ENCODE measurements around the gene OR4D2.
"Not testable (repeated sequence)": the region's sequence is repeated elsewhere in the genome, so short reads cannot be mapped to it uniquely, and the experiment has no call there.

OR4D2 gene

GRCh38 chr17:58166682-58167081 is at the start of gene OR4D2:
TSS of gene OR4D2 (plus strand) at chr17:58166982. CDS start at chr17:58169656, 2,674 bp downstream.
- DNase-seq (ENCODE audit: low read depth) = no peak

- no peak for DNase-seq (ENCODE audit: low read depth)
These were observed 49.4 kb upstream of the OR4D2 start for GRCh38 chr17:58117382-58117781.

DNA sequence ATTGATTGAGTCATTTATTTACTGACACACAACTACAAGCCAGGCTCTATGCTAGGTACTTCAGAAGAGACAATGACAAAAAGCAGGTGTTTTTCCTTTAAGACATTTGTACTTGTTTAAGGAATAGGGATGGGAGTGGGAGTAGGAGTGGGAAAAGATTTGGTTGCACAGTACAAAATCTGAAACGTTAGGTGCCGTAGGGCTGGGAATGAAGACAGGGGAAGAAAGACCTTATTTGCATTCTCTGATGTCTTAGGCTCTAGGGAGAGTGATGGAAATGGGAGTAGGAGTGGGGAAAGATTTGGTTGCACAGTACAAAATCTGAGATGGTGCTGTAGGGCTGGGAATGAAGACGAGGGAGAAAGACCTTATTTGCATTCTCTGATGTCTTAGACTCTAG is 47.3 kb upstream of the OR4D2 start:
- no peak for DNase-seq (ENCODE audit: low read depth)

- DNase-seq (ENCODE audit: low read depth) = no peak
These were observed 46.5 kb upstream of the OR4D2 start for GRCh38 chr17:58120195-58120822.

DNA sequence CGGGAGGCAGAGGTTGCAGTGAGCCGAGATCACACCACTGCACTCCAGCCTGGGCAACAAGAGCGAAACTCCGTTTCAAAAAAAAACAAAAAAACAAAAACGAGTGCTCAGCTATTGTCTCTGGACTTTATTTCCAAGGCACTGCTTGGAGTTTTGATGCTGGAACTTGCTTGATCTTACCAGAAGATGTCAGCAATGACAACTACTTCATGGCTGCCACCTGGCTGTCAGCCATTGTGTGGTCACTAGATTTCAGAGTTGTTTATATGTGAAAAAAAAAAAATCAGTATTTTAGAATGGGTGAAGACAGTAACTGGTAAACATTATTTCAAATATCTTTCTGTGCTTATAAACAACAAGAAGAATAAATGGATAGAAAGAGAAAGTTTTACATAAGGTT is 44.9 kb upstream of the OR4D2 start:
- no peak for DNase-seq (ENCODE audit: low read depth)

GRCh38 chr17:58127846-58128245 is 38.9 kb upstream of the OR4D2 start:
- DNase-seq (ENCODE audit: low read depth) = no peak

GRCh38 chr17:58132697-58133096 is 34.1 kb upstream of the OR4D2 start:
- not testable (repeated sequence) for DNase-seq (ENCODE audit: low read depth)

DNA sequence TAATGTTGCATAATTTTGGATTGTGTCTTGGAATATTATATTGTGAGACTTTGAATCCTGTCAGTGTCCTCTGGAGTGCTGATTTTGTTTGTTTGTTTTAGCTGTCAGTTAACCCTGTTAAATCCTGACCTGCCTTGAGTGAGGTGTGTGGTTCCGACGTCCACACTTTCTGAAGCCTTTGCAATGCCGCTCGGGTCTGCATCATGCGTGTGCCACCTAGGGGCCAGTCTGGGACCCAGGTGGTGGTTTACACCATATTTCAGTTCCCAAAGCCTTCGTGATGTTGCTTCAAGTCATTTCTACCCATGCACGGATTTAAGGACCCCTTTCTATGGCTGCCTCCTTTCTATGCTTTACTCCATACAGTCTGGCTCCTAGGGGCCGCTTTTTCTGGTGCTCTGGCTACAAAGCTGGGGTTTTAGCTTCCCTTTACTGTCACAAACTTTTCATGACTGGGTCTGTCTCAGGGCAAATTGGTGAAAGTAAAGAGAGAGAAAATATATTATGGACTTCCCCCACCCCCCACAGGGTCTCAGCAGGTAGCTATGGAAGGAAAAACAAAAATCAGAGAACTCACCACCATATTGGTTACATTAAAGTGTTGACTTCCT is 30.0 kb upstream of the OR4D2 start:
- DNase-seq (ENCODE audit: low read depth) = no peak

- no peak for DNase-seq (ENCODE audit: low read depth)
These were observed 25.3 kb upstream of the OR4D2 start for GRCh38 chr17:58141505-58141904.

GRCh38 chr17:58143335-58143734 is 23.4 kb upstream of the OR4D2 start:
- not testable (repeated sequence) for DNase-seq (ENCODE audit: low read depth)

- DNase-seq (ENCODE audit: low read depth) = no peak
These were observed 22.0 kb upstream of the OR4D2 start for GRCh38 chr17:58144801-58145200.

DNA sequence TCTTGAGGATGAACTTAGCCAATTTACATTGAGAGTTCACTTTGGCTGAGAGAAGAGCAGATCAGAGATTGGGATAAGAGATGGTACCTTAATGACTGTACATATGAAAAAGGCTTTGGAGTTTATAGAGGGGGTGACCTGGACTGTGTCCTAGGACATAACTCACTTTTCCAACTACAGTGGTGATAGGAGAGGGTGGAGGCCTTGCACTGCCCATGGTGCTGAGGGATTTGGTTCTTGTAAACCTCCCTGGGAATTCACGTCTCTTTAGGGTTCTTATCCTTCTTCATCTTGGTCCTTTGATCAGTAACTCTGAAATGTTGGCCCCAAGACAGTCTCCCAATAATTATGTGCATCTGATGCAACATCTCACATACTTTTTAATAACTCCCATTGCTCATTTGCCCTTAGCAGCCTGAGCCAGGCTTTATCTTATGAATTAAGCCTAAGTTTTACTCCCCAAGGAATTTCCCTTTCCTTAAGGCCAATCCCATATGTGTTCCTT is 18.8 kb upstream of the OR4D2 start, which contains the start of gene OR4D1:
Gene OR4D1 (plus strand): TSS at position 455 of the 505 bp plus-strand sequence. CDS start 6,770 bp downstream, outside the sequence.
- DNase-seq (ENCODE audit: low read depth) = no peak

- DNase-seq (ENCODE audit: low read depth) = no peak
These were observed 18.2 kb upstream of the OR4D2 start for GRCh38 chr17:58148609-58149008.

DNA sequence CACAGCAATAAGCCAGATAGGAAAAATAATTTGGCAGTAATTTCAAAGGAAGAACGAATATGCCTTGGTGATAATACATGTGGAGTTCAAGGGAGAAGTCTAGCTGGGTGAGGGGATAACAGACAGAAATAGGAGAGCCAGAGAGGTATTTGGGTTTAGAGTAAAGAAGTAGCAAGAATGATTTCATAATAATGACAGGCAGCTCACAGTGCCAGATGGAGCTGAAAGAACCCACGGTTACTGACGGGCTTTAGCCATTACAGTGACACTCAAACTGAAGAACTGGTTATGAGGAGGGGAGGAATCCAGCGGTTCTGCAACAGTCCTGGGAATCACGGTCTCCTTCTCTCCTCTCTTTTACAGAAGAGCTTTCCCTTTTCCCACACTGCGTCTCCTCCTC is 16.4 kb upstream of the OR4D2 start:
- DNase-seq (ENCODE audit: low read depth) = no peak

DNA sequence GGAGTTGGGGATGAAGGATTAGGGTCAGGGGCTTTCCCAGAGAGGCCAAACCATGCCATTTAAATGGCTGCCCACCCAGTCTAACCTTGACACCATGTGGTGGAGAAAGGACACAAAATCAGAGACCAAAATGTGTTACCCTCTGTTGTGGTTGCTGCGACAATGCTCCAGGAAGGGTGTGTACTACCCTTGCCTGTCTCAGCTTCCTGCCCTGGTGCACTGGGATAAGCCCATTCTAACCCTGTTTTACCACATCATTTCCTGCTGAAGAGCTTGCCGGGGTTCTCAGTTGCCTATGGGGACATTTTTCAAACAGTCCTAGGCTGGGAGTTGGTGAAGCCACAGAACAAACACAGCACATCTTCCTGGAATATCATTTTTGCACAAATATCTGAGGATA is 13.7 kb upstream of the OR4D2 start:
- DNase-seq (ENCODE audit: low read depth) = no peak

- no peak for DNase-seq (ENCODE audit: low read depth)
These were observed 13.1 kb upstream of the OR4D2 start for GRCh38 chr17:58153671-58154070.

- DNase-seq (ENCODE audit: low read depth) = peak; percentile 59
These were observed 9.7 kb upstream of the OR4D2 start for GRCh38 chr17:58156839-58157803.

- DNase-seq (ENCODE audit: low read depth) = no peak
These were observed 8.6 kb upstream of the OR4D2 start for GRCh38 chr17:58158181-58158580.

DNA sequence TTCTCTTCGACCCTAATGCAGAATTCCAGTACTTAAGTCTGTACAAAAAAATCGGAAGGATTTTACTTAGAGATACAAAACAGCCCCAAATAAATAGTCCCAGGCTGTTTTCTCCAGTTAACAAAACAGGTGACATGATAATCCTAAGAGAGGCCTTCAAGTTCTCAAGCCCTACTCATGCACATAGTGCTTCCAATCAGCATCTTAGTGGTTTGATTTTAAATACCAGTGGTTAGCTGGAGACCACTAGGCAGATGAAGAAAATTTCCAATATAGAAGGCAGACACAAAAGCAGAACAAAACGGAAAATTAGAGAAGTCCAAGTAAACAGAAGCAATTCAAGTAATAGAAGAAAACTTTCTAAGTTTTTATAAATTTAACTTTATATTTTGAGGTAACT is 5.2 kb upstream of the OR4D2 start:
- DNase-seq (ENCODE audit: low read depth) = no peak

GRCh38 chr17:58165981-58166380 is 801 bp upstream of the OR4D2 start:
- no peak for DNase-seq (ENCODE audit: low read depth)

DNA sequence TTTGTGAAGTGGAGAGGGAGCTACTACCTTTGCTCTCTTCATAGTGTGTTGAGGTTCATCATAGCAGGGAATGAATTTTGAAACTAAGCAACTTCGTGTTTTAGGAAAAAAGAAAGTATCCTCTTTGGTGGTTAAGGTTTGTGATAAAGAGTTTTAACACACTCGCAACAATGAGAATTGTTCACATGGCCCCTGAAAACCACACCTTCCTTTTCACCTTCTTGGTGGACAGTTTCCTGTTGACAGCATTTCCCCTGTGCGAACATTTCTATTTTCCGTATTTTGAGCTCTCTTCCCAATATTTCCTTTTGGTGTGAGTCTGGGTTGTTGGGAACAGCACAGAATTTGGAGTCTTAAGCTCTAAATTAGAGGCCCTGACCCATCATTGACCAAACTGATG is 3.8 kb downstream of the OR4D2 start:
- no peak for DNase-seq (ENCODE audit: low read depth)

DNA sequence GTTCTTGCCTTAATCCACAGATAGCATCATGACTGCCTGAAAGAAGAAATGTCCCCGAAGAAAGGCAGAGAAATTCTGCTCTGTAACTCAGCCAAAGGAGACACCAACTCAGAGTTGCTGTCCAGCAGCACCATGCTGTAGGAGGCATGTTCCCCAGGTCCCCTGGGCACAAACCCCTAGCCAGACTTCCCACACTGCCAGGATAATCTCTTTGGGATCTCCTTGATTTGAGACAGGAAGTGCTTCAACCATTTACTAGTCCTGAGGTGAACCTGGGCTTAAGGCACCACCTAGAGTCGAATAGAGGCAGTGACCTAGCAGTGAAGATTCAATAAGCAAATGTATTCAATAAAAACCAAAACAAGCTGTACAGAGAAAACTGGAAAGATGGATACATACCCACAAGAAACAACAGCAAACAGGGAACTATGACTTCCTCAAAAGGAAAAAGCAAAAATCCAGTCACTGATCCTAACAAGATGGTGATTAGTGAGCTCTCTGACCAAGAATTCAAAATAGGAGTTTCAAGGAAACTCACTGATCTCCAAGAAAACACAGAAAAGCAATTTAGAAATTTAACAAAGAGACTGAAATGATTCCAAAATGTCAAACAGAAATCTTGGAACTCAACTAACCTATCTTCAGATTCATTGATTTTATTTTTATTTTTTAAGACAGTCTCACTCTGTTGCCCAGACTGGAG is 5.7 kb downstream of the OR4D2 start:
- no peak for DNase-seq (ENCODE audit: low read depth)
